ENCODE measurements around the gene RTP1. TPM values are rescaled to one million over a fixed set of nuclear protein-coding genes. Genes with fewer than 3 reads are reported as not detected.
"Not testable (repeated sequence)": the region's sequence is repeated elsewhere in the genome, so short reads cannot be mapped to it uniquely, and the experiment has no call there.

RTP1 gene
- total and polyA plus RNA-seq, 9 of the 15 experiments (the other 6 are each of a cell fraction or from before 2014, with no cell fraction given): not detected

DNA sequence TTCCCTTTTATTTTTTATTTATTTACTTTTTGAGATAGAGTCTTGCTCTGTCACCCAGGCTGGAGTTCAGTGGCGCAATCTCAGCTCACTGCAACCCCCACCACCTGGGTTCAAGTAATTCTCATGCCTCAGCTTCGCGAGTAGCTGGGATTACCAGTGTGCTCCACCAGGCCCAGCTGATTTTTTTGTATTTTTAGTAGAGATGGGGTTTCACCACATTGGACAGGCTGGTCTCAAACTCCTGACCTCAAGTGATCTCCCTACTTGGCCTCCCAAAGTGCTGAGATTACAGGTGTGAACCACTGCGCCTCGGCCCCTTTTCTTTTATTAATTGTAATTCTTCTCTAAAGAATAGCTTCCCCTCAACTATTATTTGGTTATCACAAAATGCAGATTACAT is 26.4 kb upstream of the RTP1 start:
- in situ Hi-C loops (cut with MboI); FAIRE-seq; H3K9me1 ChIP-seq (ENCODE audit: control insufficient read depth, insufficient read depth, low read length); ATAC-seq; H2AFZ ChIP-seq (ENCODE audit: low read depth, low read length); DNase-seq (ENCODE audit: extremely low read depth in 1 of 4, low spot score in 3 of 4); BruUV-seq (replicated peaks); H3K4me1 ChIP-seq (replicated peaks in 1 of 2; ENCODE audit: control insufficient read depth in 2 of 2, insufficient read depth in 2 of 2, low read length in 2 of 2); H3K9me3 ChIP-seq (replicated peaks; ENCODE audit: control insufficient read depth, insufficient read depth, low read depth, low read length); H3K36me3 ChIP-seq (ENCODE audit: control insufficient read depth, insufficient read depth, low read length); H3K4me3 ChIP-seq; H3K9ac ChIP-seq (ENCODE audit: insufficient read depth in 1 of 2, low read depth in 2 of 2, low read length in 2 of 2); H3K27ac ChIP-seq (ENCODE audit: extremely low read depth, low read depth, low read length); H3K4me2 ChIP-seq (ENCODE audit: insufficient read depth, low read length); intact Hi-C loops (cut with micrococcal nuclease); H3K79me2 ChIP-seq (ENCODE audit: control insufficient read depth, insufficient read depth, low read length); CTCF ChIA-PET (ENCODE audit: low intra/inter-chr PET ratio); H4K20me1 ChIP-seq (replicated peaks; ENCODE audit: control insufficient read depth, insufficient read depth, low read length): not testable (repeated sequence)
- POLR2A ChIA-PET: interaction anchor here (0.6 kb wide), 1 partner anchor 32 kb away, joined by 3 read pairs; no protein-coding TSS in a partner anchor
- H3K27me3 ChIP-seq (ENCODE audit: control insufficient read depth in 2 of 2, insufficient read depth in 2 of 2, low read length in 2 of 2): peaks cover 10 to 17% of the 10 kb centered on the region in 2 experiments; a peak in 3 of 5 replicates
- 4% methylated on average over 5 of the region's 5 CpGs for WGBS (ENCODE audit: insufficient coverage, low coverage, missing lambda C conversion rate)

DNA sequence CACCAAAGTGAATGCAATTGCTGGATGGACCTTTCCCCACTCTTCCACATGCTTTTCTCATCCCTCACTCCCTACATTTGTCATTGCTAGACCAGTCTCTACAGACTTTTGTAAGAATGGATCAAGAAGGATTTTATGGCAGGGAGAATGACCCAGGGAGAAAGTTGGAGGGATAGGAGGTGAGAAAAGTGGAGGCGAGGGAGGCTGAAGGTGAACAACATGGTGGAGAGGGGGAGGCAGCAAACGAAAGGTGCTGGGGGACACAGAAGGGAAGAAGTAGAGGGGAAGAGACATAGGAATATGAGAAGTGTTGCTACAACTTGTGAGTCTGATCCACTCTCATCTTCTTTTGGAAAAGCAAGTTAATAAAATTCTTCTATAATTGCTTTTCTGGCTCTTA is 24.4 kb upstream of the RTP1 start:
- Histone ChIP-seq H3K27me3 (ENCODE audit: control insufficient read depth in 2 of 2, insufficient read depth in 2 of 2, low read length in 2 of 2) (peaks cover 4 to 17% of the 10 kb centered on the region in 2 experiments; a peak in 3 of 5 replicates), H3K36me3 (ENCODE audit: control insufficient read depth, insufficient read depth, low read length) (no peaks in the 10 kb centered on the region), H4K20me1 (replicated peaks; ENCODE audit: control insufficient read depth, insufficient read depth, low read length) (no peaks in the 10 kb centered on the region), H3K4me2 (ENCODE audit: insufficient read depth, low read length) (no peak overlapping the region), H3K4me1 (replicated peaks in 1 of 2; ENCODE audit: control insufficient read depth in 2 of 2, insufficient read depth in 2 of 2, low read length in 2 of 2) (no peaks in the 10 kb centered on the region), H3K9me3 (replicated peaks; ENCODE audit: control insufficient read depth, insufficient read depth, low read depth, low read length) (no peaks in the 10 kb centered on the region), H3K79me2 (ENCODE audit: control insufficient read depth, insufficient read depth, low read length) (no peaks in the 10 kb centered on the region), H2AFZ (ENCODE audit: low read depth, low read length) (no peak overlapping the region), H3K9ac (ENCODE audit: insufficient read depth in 1 of 2, low read depth in 2 of 2, low read length in 2 of 2) (no peak overlapping the region), H3K27ac (ENCODE audit: extremely low read depth, low read depth, low read length) (no peak overlapping the region), H3K4me3 (no peak overlapping the region), H3K9me1 (ENCODE audit: control insufficient read depth, insufficient read depth, low read length) (no peaks in the 10 kb centered on the region)
- CTCF ChIA-PET (ENCODE audit: low intra/inter-chr PET ratio): no interaction called here
- intact Hi-C loops (cut with micrococcal nuclease): no loop called here
- TF ChIP-seq, protein P1, sequence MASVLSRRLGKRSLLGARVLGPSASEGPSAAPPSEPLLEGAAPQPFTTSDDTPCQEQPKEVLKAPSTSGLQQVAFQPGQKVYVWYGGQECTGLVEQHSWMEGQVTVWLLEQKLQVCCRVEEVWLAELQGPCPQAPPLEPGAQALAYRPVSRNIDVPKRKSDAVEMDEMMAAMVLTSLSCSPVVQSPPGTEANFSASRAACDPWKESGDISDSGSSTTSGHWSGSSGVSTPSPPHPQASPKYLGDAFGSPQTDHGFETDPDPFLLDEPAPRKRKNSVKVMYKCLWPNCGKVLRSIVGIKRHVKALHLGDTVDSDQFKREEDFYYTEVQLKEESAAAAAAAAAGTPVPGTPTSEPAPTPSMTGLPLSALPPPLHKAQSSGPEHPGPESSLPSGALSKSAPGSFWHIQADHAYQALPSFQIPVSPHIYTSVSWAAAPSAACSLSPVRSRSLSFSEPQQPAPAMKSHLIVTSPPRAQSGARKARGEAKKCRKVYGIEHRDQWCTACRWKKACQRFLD (CRISPR knock-in tag; IDR thresholded peaks at IDR 0.05): no peak
- TF ChIP-seq SNIP1 (IDR thresholded peaks at IDR 0.05; ENCODE audit: low read depth): no peak
- no peak for TF ChIP-seq TRIM28 (IDR thresholded peaks at IDR 0.05)
- TF ChIP-seq RBBP5 (IDR thresholded peaks at IDR 0.05; ENCODE audit: borderline replicate concordance, insufficient read depth, low read length, poor library complexity, severe bottlenecking): no peak
- WGBS (ENCODE audit: insufficient coverage, low coverage, missing lambda C conversion rate): 0% methylated on average over 2 of the region's 2 CpGs
- POLR2A ChIA-PET: no interaction called here
- no peak for ATAC-seq
- no peak for DNase-seq (ENCODE audit: extremely low read depth in 1 of 4, low spot score in 3 of 4)
- in situ Hi-C loops (cut with MboI): no loop called here
- no TSS peak for BruUV-seq (replicated peaks)
- FAIRE-seq: no peak
